Hematopoietic multipotent progenitor cell treated with erythropoietin and hydrocortisone succinate and interleukin-3 and kit ligand, for 15 days (in vitro differentiated cells): ENCODE data around the gene MAP1B.

ENCODE experiments used
- DNase-seq: peaks from one replicate; pipeline ENCODE4 v3.0.0-alpha.2; 2015; ENCODE audit warnings: low spot score

Gene MAP1B

DNA sequence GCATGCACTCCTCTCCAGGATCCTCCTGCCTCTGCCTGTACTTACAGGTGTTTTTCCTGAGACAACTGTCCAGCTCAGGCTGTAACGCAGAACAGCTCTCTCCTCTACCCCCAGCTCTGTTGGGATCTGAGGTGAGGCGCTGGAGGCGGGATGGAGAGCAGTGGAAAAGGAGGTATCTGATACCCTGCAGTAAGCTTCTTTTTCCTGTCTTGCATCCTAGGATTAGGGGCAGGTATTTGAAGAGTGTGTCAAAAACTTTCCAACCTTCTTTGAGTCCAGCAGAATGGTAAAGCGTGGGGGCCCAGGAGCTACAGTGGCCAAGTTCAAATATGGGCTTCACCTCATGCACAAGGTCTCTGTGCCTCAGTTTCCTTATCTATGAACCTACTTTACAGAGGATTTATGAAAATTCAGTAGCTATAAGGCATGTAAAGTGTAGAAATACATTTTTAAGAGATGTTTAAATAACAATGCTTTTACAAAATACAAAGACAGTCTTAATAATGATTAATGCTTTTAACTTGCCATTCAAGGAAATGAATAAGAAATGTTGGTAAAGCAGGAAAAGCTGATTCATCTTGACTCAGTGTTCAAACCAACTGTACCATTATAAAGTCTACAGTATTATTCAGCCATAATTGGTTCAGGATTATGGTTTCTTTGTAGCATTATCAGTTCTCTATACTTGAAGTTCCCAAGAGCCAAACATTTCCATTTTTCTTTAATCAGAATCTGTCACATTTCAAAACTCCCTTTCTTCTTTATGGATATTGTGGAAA lies 26.1 kb downstream of the MAP1B start:
- DNase-seq: no peak

DNA sequence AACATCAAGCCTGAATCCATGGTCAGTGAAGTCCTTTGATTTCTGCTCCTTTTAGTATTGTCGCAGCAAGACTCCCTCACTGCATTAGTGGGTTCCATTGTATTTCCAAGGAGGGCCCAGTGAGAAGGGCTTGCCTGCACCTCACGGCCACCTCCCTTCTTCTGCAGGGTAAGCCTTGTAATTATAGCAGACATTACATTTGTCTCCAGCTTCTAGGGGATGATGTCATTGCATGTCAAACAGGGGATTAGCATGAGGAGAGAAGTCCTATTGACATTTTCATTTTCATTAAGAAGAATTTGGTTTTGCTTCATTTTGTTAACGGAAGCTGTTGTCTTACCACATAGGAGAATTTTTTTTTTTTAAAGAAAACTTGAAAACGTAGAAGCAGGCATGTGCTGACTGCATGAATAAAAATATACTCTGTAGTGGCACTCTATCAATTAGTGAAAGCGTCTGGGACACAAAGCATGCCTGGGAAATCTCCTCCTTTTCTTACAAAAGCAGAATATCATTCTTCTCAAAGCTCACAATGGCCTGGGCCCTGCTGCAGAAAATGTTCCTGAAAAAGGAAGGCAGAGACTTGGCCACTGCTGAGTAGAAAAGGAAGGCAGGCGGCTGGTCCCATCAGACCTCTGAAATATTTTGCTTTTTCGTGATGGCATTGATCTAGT lies 27.1 kb downstream of the MAP1B start:
- DNase-seq: no peak

DNA sequence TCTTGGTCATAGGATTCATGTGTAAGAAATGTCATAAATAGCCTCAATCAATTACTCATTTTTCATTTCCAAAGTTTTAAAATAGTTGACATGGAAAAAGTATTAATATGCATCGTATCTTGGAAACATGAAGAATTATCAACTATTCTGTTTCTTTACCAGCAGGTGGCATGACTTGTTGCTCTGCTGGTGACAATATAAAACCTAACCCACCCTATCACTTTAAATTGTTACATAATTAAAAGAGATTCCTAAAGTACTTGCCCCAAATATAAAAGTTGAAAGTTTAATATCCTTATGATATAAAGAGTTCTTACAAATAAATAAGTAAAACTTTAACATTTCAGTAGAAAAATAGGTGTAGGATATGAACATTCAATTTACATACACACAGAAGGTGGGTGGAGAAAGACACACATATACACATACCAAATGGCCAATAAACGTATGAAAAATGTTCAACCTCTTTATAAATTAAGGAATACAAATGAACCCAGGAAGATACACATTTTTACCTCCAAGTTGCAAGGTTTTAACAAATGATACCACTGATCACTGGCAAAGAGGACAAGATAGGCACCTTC lies 30.6 kb downstream of the MAP1B start:
- peak; percentile 69 for DNase-seq

DNA sequence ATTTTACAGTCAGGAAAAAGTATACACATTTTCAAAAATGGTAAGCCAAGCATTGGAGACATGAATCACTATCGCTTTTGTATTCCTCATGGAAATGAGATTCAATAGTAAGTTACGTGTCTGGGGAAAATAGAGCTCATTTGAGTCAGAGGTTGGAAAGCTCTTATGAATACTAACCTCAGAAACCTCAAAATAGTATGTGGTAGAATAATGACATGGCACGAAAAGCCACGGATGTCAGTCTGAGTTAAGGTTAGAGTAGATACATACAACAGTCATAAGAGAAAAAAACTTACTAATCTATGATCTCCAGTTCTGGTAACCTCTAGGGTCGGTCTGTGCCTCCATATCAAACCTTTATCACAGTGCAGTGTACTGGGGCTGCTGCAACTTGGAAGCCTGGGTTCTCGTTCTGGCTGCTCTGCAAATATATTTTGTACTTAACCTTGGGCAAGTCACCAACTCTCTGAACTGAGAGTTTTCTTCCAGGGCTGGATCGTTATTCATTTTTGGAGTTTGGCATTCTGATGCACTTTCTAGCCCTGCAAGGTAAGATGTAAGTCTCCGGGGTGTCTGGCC lies 31.8 kb downstream of the MAP1B start:
- DNase-seq: peak; percentile 18

DNA sequence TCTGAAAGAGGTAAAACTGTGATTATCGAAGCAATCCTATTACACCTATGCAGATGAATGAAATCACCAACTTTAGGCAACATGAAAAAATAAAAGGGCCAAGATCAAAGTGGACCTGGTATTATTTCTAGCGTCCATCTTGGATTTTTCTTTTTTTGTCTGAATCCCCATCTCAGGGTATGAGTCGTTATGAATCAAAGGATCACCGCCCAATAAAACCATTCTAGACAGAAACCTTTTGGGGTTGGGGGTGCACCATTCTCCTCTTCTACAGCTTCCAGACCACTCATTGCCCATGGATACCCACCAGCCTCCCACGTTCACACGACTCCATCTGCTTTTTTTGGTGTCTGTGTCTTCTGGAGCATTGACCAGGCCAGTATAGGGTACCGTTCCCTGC lies 33.4 kb downstream of the MAP1B start:
- DNase-seq: no peak

DNA sequence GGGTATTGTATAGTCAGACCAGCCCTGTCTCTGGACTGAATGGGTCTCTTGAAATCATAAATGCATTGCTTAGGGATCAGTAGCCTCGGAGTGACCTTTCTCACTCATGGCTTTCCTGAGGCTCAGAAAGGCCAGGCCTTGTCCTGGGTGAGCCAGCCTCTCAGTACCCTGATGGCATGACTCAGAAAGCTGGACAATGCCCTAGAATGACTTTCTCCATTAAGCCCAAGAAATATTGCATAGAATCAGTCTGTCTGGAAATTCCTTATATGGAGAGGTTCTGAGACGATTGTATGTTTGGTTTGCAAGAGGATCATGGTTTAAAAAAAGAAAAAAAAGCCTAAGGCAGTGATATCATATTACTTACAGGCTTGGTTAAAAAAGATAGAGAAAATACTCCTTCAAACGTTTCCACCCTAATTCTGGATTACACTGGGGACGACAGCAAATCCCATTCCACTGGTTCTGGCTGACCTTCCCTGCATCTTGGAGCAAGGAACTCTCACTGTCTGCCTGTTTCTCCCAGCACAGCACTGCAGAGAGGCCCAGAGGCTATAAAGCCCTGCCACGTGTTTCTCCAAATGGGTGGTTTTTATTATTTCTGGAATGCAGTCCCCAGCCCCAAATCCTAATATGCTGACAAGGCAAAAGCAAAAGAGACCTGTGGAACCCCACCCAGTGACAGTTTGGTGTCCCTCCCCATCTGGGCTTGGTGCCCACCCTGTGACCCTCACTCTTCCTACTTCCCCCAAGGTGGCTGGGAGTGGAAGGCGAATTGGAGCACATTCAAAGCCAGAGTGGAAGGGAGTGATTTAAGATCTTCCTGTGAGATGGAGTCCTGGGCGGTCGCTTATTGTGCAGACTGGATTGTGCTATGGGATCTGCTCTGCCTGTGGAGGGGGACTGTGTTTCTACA lies 34.4 kb downstream of the MAP1B start:
- DNase-seq: no peak

DNA sequence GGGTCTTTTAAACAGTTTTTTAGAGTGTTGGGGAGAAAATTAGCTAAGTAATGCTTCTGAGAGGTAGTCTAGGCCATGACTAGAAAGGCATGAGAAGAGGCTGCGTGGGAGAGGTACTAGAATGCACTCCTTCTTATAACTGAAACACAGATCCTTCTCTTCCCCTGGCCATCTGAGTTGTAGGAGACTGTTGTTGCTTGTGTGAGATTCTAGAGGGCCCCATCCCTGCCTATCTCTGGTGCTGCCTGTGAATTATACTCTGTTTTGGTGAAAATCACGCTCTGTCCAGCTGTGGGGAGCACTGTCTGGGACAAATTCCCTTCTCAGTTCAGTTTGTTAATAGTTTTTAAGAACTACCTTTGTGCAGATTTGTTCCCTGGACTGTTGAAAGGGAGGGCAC lies 37.5 kb downstream of the MAP1B start:
- DNase-seq: no peak

DNA sequence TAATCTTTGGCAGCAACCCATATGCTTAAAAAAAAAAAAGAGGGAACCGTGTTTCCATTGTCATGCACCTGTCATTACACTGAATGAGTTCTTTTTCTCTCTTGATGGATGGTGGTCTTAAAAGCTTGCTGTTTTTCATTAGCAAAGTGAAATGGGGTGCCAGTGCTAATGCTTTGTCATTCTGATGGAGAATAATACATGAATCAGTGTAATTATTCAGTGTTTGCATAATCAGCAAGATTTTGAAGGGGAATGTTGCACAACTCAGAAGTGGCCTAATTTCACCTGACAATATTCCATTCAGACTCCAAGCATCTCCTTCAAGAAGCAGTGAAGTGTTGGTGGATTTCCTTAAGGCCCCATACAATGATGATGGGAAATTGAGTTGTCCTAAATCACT lies 38.1 kb downstream of the MAP1B start:
- DNase-seq: no peak

DNA sequence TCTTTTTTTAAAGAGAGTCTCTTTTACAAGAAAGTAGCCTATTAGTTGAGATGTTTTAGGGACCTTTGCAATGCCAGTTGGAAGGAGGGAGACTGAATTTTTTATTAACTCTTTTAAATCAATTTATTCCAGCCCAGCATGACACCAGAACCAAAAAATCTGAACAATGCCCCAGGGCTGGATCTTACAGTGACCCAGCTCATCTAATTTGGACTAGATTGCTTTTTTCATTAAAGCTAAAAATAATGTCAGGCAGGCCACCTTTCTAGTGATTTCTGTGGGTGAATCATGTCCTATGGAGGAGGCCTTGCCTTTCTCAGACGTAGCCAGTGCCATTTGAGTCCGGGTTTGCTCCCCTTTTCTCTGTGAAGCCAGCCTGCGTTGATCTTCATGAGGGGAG lies 38.8 kb downstream of the MAP1B start:
- DNase-seq: no peak

DNA sequence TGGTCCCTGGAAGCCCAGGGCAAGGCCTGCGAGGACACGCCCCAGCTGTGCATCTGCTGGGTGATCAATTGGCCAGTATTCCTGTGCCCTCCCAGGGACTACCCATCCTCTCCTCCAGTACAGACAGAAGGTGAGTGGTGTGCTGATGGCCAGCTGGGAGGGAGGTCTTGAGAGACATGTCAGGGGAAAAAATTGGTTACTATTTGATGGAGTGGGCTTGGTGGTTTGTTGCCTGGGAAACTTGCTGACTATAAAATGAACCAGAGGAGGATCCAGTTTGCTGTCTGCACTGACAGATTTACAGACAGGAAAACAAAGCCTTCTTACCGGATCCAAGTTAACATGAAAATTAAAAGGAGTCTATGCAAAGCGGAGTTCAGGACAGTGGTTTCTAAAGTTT lies 40.3 kb downstream of the MAP1B start:
- no peak for DNase-seq

DNA sequence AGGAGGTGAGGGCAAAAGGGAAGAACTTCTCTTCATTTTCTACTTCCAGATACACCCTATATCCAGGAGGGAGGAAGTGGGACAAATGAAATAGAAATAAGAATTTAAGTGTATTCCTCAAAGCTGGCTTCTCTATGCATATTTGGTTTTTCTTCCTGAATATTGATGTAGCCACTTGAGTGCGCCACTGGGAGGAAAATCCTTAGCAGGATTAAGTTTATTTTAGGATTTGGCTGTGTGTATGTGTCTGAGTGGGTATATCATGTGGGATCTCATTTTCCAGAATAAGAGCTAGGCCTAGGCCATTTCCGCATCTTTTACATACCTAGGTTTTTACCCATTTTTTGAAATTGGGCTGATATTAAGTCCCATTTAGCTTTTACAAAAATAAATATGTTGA lies 42.5 kb downstream of the MAP1B start:
- DNase-seq: no peak

DNA sequence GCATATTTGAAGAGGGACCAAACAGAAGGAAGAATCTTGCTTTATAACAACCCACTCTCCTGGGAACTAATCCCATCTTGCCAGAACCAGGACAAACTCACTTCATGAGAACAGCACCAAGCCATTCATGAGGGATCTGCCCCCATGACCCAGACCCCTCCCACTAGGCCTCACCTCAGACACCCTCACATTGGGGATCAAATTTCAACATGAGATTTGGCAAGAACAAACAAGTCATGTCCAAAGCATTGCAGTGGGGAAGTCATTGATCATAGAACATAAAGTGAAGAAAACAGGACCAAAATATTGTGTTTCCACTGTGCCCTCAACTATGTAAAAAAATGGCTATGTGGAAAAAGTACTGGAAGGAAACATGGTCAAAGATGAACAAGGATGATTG lies 43.9 kb downstream of the MAP1B start:
- DNase-seq: no peak

DNA sequence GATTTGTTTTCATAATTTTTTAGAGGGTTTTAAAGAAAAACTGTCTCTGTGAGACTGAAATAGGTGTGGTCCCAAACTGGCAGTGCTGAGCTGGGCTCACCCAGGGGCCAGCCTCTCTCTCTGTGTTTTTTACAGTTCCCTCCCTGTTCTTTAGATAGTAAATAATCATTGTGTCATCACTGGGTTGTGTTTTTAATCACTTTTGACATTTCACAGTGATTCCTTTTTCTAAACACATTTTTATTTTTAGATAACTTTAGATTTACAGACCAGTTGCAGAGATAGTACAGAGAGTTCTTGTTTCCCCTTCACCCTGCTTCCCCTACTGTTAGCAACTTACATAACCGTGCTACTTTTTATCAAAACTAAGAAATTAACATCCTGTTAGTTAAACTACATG lies 44.4 kb downstream of the MAP1B start:
- DNase-seq: no peak

DNA sequence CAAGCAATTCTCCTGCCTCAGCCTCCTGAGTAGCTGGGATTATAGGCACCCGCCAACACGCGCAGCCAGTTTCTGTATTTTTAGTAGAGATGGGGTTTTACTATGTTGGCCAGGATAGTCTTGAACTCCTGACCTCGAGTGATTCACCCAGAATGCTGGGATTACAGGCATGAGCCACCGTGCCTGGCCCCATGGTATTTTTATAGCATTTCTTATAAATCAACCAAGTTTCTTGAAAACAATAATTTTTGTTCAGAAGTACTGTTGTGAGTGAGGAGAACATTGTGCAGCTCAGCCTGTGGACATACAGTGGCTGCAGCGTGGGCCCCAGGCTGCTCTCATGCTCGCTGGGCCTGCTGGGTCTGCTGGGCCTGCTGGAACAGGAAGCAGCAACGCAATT lies 45.3 kb downstream of the MAP1B start:
- DNase-seq: no peak

DNA sequence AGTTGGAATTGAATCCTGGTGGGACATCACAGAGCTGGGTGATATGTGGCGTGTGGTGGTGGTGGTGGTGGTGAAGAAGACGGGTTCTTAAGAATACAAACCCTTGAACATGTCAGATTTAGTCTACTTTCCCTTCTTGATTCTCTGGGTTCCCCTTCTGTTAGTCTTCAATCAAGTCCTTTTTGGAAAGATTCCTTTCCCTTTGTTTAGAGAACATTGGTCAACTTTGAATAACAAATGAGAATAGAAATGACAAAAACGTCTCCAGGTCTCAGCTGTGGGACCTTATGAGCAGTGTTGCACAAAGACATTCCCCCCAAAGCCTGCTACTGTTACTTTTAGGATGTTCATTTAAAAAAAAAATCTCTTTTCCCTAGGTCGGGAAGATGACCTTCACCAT lies 46.3 kb downstream of the MAP1B start:
- no peak for DNase-seq

DNA sequence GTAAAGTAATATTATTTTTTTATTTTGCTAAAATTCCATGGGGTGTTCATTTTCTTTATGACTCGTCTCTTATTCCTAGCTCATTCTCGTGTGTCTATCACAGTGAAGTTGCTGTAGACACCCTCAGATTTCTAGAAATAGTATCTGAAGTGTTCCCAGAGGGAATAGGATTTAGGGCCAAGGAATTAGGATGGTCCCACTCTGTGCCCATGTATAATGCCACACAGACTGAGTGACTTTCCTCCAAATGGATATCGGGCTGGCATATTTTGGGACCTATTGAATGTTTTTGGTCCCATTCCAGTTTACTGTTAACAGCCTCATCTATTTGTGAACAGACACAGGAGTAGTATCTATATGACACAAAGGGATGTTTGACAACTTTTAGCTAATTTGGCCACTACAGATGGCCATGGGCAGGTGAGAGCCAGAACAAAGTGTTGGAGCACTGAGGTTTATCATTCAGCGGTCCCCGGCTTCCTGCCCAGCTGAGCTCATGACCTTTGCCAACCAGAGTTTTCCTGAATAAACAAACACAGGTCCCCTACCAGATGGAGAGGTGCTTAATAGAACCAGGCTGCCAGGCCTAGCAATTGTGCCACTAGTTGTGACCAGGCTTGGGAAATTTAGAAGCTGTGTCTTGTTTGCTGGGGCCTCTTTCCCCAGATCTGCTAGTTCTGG lies 46.9 kb downstream of the MAP1B start:
- no peak for DNase-seq

DNA sequence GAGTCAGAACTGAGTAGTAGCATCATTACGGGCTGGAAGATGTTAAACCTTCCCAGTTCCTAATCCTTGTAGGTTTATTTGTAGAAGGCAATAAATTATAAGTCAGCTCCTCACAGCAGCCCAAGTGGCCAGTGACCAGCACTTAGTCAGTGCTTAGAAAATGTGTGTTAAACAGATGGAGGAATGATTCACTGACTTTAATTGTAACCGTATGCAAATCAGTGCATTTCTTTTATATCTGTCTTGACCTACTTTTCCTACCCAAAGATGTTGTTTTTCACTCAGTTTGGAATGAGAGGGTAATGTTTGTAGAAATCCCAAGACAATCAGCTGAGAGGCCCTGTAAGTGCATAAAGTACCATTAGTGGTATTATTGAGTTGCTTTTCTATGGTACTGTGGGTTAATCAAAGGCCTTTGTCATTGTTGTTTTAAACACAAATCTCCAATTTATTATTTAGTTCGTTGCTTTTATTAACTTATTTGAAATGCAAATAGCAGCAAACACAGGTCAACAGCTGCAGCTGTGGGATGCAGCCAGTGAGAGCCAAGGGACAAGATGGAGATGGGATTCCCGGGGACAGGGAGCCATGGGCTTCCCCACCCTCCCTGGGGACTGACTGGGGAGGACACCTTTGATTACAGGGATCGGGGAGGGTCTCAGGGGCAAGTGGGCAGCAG lies 49.8 kb downstream of the MAP1B start:
- DNase-seq: no peak

DNA sequence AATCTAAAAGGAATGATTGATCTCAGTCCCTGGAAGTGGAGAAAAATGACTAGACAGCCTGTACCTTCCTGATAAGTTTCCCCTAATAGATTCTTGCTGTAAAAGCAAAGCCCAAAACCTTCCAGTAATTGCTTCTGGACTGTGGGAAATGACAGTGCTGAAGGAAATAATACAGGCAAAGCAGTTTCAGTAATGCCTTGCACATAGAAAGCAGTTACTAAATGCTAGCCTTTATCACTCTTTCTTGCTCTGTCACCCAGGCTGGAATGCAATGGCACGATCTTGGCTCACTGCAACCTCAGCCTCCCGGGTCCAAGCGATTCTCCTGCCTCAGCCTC lies 50.3 kb downstream of the MAP1B start:
- no peak for DNase-seq

DNA sequence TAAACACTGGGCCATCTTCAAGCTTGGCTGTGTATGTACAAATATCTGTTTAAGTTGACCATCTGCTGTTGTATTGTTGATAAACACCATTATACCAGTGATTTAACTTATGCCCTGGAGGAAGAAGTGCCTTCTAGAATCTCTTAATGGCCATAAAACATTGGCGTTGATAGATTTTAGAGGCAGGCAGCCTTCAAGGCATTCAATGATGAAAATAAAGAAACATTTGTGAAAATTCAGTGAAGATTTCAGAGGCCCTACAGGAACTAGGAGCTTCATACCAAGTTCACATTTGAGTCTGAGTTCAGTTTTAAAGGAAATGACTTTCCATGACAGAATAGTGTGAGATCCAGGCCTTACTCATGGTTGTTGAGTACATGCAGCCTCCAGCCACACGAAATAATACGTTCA lies 52.2 kb downstream of the MAP1B start:
- DNase-seq: no peak

DNA sequence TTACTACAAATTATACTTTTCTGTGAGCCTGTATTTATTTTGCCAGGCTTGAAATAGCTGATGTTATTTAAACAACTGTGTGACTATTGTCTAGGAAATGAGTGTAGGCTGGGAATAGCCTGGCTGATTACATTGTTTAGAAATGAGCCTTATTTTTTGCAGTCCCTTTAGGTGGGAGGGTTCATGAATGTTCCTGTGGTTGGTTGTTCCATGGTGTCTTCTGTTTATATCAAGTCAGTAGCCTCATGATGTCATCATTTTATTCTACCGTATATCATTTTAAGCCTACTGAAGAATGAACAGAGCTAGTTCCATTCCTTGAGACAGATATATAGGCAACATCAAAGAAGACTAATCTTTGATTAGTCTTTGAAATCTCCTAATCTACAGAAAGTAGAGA lies 53.1 kb downstream of the MAP1B start:
- no peak for DNase-seq

DNA sequence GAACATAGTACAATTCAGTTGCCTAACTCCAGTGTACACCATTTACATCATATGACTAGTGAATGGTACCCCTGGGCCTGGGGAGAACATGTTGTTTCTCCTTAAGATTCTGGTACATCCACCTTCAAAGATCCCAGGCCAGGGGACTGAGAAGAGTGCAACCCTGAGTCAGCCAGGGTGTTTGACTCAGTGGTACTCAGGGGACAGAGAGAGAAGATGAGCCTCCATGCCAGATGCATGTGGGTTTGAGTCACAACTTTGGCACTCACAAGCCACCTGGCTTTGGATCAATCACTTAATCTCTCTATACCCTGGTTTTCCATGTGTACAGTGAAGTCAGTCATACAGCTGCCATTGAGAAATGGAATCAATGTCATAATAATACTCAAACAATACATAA lies 53.7 kb downstream of the MAP1B start:
- DNase-seq: no peak
